SJCRH30 (cell line): ENCODE results near the gene CORT. TPM values are rescaled to one million over a fixed set of nuclear protein-coding genes. Genes with fewer than 3 reads are reported as not detected.

ENCODE experiments used
- DNase-seq, 2 experiments: peaks; one replicate each; pipeline ENCODE4 v3.0.0-alpha.2; 2015 to 2020
- H3K27ac ChIP-seq: fragments of 250-450 bp; sonication (Bioruptor Pico); 2 replicates; pipeline ENCODE4 v1.5.1; 2020; ENCODE audit warnings: mild to moderate bottlenecking, moderate library complexity
- H3K27me3 ChIP-seq: fragments of 250-450 bp; sonication (Bioruptor Pico); 2 replicates; pipeline ENCODE4 v1.5.1; 2020; ENCODE audit warnings: mild to moderate bottlenecking, moderate library complexity
- H3K36me3 ChIP-seq: fragments of 250-450 bp; sonication (Bioruptor Pico); 2 replicates; pipeline ENCODE4 v1.5.1; 2020; ENCODE audit warnings: mild to moderate bottlenecking, moderate library complexity
- H3K4me1 ChIP-seq: fragments of 250-450 bp; sonication (Bioruptor Pico); 2 replicates; pipeline ENCODE4 v1.5.1; 2020; ENCODE audit warnings: mild to moderate bottlenecking, moderate library complexity
- H3K4me3 ChIP-seq: fragments of 250-450 bp; sonication (Bioruptor Pico); 2 replicates; pipeline ENCODE4 v1.5.1; 2020; ENCODE audit warnings: mild to moderate bottlenecking, moderate library complexity
- H3K9me3 ChIP-seq: fragments of 250-450 bp; sonication (Bioruptor Pico); replicated peaks from 2 replicates; pipeline ENCODE4 v1.5.1; 2020; ENCODE audit warnings: mild to moderate bottlenecking, moderate library complexity
- total RNA-seq: library from RNA; depleted of rRNA; stranded (reverse); fragments of >200 nt; shearing (Covaris generic); gene quantifications from 2 replicates; pipeline ENCODE4 v1.2.3, GENCODE V29; 2014

The CORT gene
- total RNA-seq, 1 experiment from 2014 or later: 0.30 TPM

GRCh38 chr1:10430216-10431069, 19.4 kb upstream of the CORT start, which contains the start of gene CENPS:
Gene CENPS, plus strand, starts transcription at chr1:10430433. Its CDS starts 85 bp downstream, at chr1:10430518.
- Histone ChIP-seq H3K4me1 (peaks cover 14% of the 10 kb centered on the region), H3K36me3 (no peaks in the 10 kb centered on the region), H3K9me3 (no peaks in the 10 kb centered on the region), H3K27me3 (no peaks in the 10 kb centered on the region), H3K27ac (peak within 1 kb of the TSS; percentile 80), H3K4me3 (peak within 1 kb of the TSS; percentile 77)
- peak; percentile 86 to 91 for DNase-seq

- Histone ChIP-seq H3K9me3 (no peaks in the 10 kb centered on the region), H3K27me3 (no peaks in the 10 kb centered on the region), H3K27ac (peak overlapping the region; percentile 80), H3K4me3 (peak overlapping the region; percentile 77), H3K4me1 (peaks cover 11% of the 10 kb centered on the region; the same call in 1 of the 2 replicates), H3K36me3 (no peaks in the 10 kb centered on the region)
- DNase-seq: no peak
Measured at GRCh38 chr1:10431070-10431730, 18.6 kb upstream of the CORT start.

GRCh38 chr1:10432910-10433700, 16.7 kb upstream of the CORT start:
- peaks cover 11% of the 10 kb centered on the region; the same call in 1 of the 2 replicates for H3K4me1 ChIP-seq
- H3K27ac ChIP-seq: no peak overlapping the region
- H3K36me3 ChIP-seq: no peaks in the 10 kb centered on the region
- no peak overlapping the region for H3K4me3 ChIP-seq
- H3K9me3 ChIP-seq: no peaks in the 10 kb centered on the region
- H3K27me3 ChIP-seq: no peaks in the 10 kb centered on the region
- DNase-seq: peak; percentile 55 to 67

- Histone ChIP-seq H3K27ac (no peak overlapping the region), H3K36me3 (no peaks in the 10 kb centered on the region), H3K4me1 (peaks cover 11% of the 10 kb centered on the region; the same call in 1 of the 2 replicates), H3K4me3 (no peak overlapping the region), H3K9me3 (no peaks in the 10 kb centered on the region), H3K27me3 (no peaks in the 10 kb centered on the region)
- no peak for DNase-seq
Measured at GRCh38 chr1:10433790-10434189, 16.0 kb upstream of the CORT start.

GRCh38 chr1:10434590-10434989, 15.2 kb upstream of the CORT start:
- peaks cover 11% of the 10 kb centered on the region; the same call in 1 of the 2 replicates for H3K4me1 ChIP-seq
- H3K27me3 ChIP-seq: no peaks in the 10 kb centered on the region
- no peak overlapping the region for H3K27ac ChIP-seq
- H3K4me3 ChIP-seq: no peak overlapping the region
- H3K36me3 ChIP-seq: no peaks in the 10 kb centered on the region
- no peaks in the 10 kb centered on the region for H3K9me3 ChIP-seq
- no peak for DNase-seq

GRCh38 chr1:10437052-10437451, 12.8 kb upstream of the CORT start:
- H3K27ac ChIP-seq: no peak overlapping the region
- H3K4me3 ChIP-seq: no peak overlapping the region
- no peaks in the 10 kb centered on the region for H3K27me3 ChIP-seq
- no peaks in the 10 kb centered on the region for H3K9me3 ChIP-seq
- H3K4me1 ChIP-seq: peaks cover 11% of the 10 kb centered on the region; the same call in 1 of the 2 replicates
- no peak for DNase-seq
- no peaks in the 10 kb centered on the region for H3K36me3 ChIP-seq

- H3K27me3 ChIP-seq: no peaks in the 10 kb centered on the region
- no peaks in the 10 kb centered on the region for H3K9me3 ChIP-seq
- H3K4me1 ChIP-seq: no peaks in the 10 kb centered on the region
- no peaks in the 10 kb centered on the region for H3K36me3 ChIP-seq
- H3K4me3 ChIP-seq: no peak overlapping the region
- no peak overlapping the region for H3K27ac ChIP-seq
- DNase-seq: no peak
Measured at GRCh38 chr1:10438677-10439163, 11.1 kb upstream of the CORT start.

GRCh38 chr1:10440305-10440704, 9.5 kb upstream of the CORT start:
- no peak overlapping the region for H3K4me3 ChIP-seq

GRCh38 chr1:10440794-10441193, 9.0 kb upstream of the CORT start:
- Histone ChIP-seq H3K9me3 (no peaks in the 10 kb centered on the region), H3K27me3 (no peaks in the 10 kb centered on the region), H3K4me3 (no peak overlapping the region), H3K27ac (no peak overlapping the region), H3K4me1 (no peaks in the 10 kb centered on the region), H3K36me3 (no peaks in the 10 kb centered on the region)
- DNase-seq: no peak

More at GRCh38 chr1:10440305-10440704, 9.5 kb upstream of the CORT start:
- Histone ChIP-seq H3K27me3 (no peaks in the 10 kb centered on the region), H3K9me3 (no peaks in the 10 kb centered on the region), H3K27ac (no peak overlapping the region), H3K4me1 (no peaks in the 10 kb centered on the region), H3K36me3 (no peaks in the 10 kb centered on the region)
- DNase-seq: no peak

GRCh38 chr1:10444248-10444647, 5.6 kb upstream of the CORT start:
- no peaks in the 10 kb centered on the region for H3K9me3 ChIP-seq
- no peaks in the 10 kb centered on the region for H3K4me1 ChIP-seq
- no peaks in the 10 kb centered on the region for H3K27me3 ChIP-seq
- H3K27ac ChIP-seq: no peak overlapping the region
- DNase-seq: no peak
- no peak overlapping the region for H3K4me3 ChIP-seq
- H3K36me3 ChIP-seq: no peaks in the 10 kb centered on the region

- Histone ChIP-seq H3K4me1 (no peaks in the 10 kb centered on the region), H3K27ac (no peak overlapping the region), H3K36me3 (no peaks in the 10 kb centered on the region), H3K27me3 (no peaks in the 10 kb centered on the region), H3K9me3 (no peaks in the 10 kb centered on the region), H3K4me3 (no peak overlapping the region)
- no peak for DNase-seq
Measured at GRCh38 chr1:10444795-10445397, 4.9 kb upstream of the CORT start.

GRCh38 chr1:10446790-10447422, 2.9 kb upstream of the CORT start:
- H3K27ac ChIP-seq: no peak overlapping the region
- H3K36me3 ChIP-seq: no peaks in the 10 kb centered on the region
- no peak for DNase-seq
- no peaks in the 10 kb centered on the region; the same call in 1 of the 2 replicates for H3K27me3 ChIP-seq
- H3K4me1 ChIP-seq: no peaks in the 10 kb centered on the region
- no peak overlapping the region for H3K4me3 ChIP-seq
- H3K9me3 ChIP-seq: no peaks in the 10 kb centered on the region

GRCh38 chr1:10450156-10450814, 454 bp downstream of the CORT start:
- no peaks in the 10 kb centered on the region for H3K4me1 ChIP-seq
- H3K36me3 ChIP-seq: no peaks in the 10 kb centered on the region
- DNase-seq: no peak
- H3K4me3 ChIP-seq: no peak overlapping the region
- H3K27me3 ChIP-seq: no peaks in the 10 kb centered on the region; the same call in 1 of the 2 replicates
- H3K27ac ChIP-seq: no peak overlapping the region
- no peaks in the 10 kb centered on the region for H3K9me3 ChIP-seq
